Measurements from ENCODE around the gene UCP1. TPM values are rescaled to one million over a fixed set of nuclear protein-coding genes. Genes with fewer than 3 reads are reported as not detected.

The UCP1 gene
- total RNA-seq (ENCODE audit: low replicate concordance), result not detected in 2 replicates

GRCh38 chr4:140568507-140569306 is at the start of gene UCP1:
Gene UCP1, minus strand, starts transcription at chr4:140568961. Its CDS starts 232 bp downstream, at chr4:140568729.
- H3K4me3 ChIP-seq (ENCODE audit: low read depth, low read length), result peak within 1 kb of the TSS; percentile 50
- TF ChIP-seq CTCF (IDR thresholded peaks at IDR 0.05; ENCODE audit: insufficient read depth, low read length), result no peak
- no peak for DNase-seq (ENCODE audit: low read depth)

DNA sequence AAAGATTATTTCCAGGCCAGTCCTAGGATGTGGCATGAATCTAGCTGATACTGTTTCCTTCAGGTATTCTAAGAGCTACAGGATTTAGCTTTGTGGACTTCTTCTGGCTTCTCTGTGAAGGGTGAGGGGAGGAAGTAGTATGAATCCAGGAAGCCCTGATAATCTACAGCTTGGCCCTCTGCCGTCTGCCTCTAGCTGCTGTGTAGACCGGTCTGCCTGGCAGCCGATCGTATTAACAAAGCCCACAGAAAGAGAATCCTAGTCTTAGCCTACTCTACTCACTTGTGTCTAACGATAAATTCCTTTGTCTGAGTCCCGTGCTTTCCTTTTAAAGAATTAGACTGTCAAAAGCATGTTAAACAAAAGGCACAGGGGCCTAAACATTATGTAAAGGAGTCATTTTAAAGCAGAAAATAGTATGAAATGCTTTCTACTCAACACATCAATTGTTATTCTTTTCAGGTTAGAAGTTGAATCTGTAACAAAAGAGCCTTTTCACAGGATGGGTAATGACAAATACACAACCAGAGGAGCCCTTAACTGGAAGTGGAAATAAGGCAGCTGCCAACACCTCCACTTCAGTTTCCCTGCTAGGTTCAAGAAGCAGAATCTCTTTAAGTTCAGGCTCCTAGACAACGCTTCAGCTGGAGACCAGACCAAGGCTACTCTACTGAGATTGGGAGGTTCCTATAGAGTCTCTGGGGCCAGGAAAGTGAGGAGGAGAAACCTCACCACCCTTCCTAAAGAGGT is 48.9 kb upstream of the UCP1 start:
- H3K4me3 ChIP-seq (ENCODE audit: low read depth, low read length), result no peak overlapping the region
- TF ChIP-seq CTCF (IDR thresholded peaks at IDR 0.05; ENCODE audit: insufficient read depth, low read length), result no peak
- DNase-seq (ENCODE audit: low read depth), result peak; percentile 8

GRCh38 chr4:140615451-140615850 is 46.7 kb upstream of the UCP1 start:
- DNase-seq (ENCODE audit: low read depth), result no peak
- no peak overlapping the region for H3K4me3 ChIP-seq (ENCODE audit: low read depth, low read length)
- TF ChIP-seq CTCF (IDR thresholded peaks at IDR 0.05; ENCODE audit: insufficient read depth, low read length), result no peak

- DNase-seq (ENCODE audit: low read depth), result no peak
- no peak overlapping the region for H3K4me3 ChIP-seq (ENCODE audit: low read depth, low read length)
- no peak for TF ChIP-seq CTCF (IDR thresholded peaks at IDR 0.05; ENCODE audit: insufficient read depth, low read length)
These were observed 43.6 kb upstream of the UCP1 start for GRCh38 chr4:140612357-140612756.

DNA sequence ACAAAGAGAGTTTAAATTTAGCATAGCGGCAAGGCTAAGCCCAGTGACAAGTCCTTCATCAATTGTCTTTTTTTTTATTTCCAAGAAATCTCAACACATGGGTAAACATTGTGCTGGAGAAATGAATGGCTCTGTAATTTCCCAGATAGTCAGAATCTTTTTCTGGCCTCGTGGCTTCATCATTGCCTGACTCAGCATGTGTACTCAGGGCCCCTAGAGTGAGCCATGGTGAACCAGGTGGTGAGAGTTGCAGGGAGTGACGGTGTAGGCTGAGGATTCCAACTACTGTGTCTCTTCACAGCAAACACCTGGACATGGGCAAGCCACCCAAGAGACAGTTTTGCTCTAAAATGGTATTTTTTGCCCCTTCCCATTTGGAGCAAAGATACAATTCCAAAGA is 43.1 kb upstream of the UCP1 start:
- no peak for DNase-seq (ENCODE audit: low read depth)
- no peak overlapping the region for H3K4me3 ChIP-seq (ENCODE audit: low read depth, low read length)
- no peak for TF ChIP-seq CTCF (IDR thresholded peaks at IDR 0.05; ENCODE audit: insufficient read depth, low read length)

DNA sequence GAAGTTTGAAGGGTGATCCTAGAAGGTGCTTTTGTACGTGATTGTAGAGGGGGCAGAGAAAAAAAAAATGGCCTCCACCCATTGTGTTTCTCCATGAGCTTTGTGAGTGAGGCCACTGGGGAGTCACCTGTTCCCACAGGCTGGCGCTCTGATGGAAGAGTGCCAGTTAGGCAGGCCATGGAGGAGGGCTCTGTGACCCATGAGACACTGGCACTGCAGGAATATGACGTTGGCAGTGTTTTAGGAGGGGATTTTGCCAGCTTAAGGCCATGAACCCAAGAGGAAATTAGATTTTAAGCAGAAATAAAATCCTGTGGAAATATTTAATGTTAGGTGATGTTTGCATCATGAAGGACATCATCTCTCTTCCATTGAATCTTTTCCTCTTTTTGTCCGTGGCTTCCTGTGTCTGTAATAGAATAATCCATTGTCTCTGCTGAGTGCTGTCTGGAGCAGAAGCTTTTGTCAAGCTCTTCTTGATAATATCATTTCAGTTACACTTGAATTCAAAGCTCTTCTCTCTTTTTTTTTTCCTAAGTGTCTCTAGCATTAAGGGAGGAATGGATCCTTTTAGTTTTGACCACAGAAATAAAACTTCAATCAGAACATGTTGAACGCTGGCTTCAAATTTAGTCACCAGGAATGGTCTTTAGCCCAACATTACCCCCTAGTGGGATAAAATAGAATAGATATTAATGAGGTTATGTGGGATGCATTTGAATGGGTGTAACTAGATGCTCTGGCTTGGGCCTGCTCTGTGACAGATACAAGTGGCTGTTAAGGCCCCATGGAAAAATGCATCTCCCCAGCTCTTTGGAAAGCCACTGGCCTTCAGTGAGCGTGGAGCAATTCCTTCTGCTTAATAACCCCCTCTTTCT is 41.0 kb upstream of the UCP1 start:
- H3K4me3 ChIP-seq (ENCODE audit: low read depth, low read length), result no peak overlapping the region
- peak; percentile 54 for TF ChIP-seq CTCF (IDR thresholded peaks at IDR 0.05; ENCODE audit: insufficient read depth, low read length)
- DNase-seq (ENCODE audit: low read depth), result peak; percentile 69
